Right hindlimb (tissue), 1 donor: Measurements from ENCODE around the gene SH3TC2.
A peak's percentile ranks its signal among the peaks of the same experiment; 100 is the strongest.

ENCODE experiments used
- DNase-seq: peaks from one replicate; pipeline ENCODE4 v3.0.0-alpha.2; 2018

Gene SH3TC2

GRCh38 chr5:149056616-149057165 lies 6.2 kb downstream of the SH3TC2 start:
- DNase-seq, result no peak

- DNase-seq, result no peak
Observed at GRCh38 chr5:149054416-149054815, 8.4 kb downstream of the SH3TC2 start.

- DNase-seq, result peak; percentile 44
Observed at GRCh38 chr5:149053072-149053695, 9.7 kb downstream of the SH3TC2 start.

- DNase-seq, result no peak
Observed at GRCh38 chr5:149049371-149049781, 13.5 kb downstream of the SH3TC2 start.

GRCh38 chr5:149048811-149049210 lies 14.1 kb downstream of the SH3TC2 start:
- no peak for DNase-seq

GRCh38 chr5:149047462-149047861 lies 15.4 kb downstream of the SH3TC2 start:
- DNase-seq, result no peak

- no peak for DNase-seq
Observed at GRCh38 chr5:149046196-149046829, 16.5 kb downstream of the SH3TC2 start.

- no peak for DNase-seq
Observed at GRCh38 chr5:149045089-149045460, 17.8 kb downstream of the SH3TC2 start.

GRCh38 chr5:149044453-149045088 lies 18.3 kb downstream of the SH3TC2 start:
- no peak for DNase-seq

- DNase-seq, result no peak
Observed at GRCh38 chr5:149043641-149044040, 19.2 kb downstream of the SH3TC2 start.

- DNase-seq, result no peak
Observed at GRCh38 chr5:149042865-149043264, 20.0 kb downstream of the SH3TC2 start.

- DNase-seq, result no peak
Observed at GRCh38 chr5:149041242-149041641, 21.6 kb downstream of the SH3TC2 start.

GRCh38 chr5:149040421-149040820 lies 22.4 kb downstream of the SH3TC2 start:
- no peak for DNase-seq

GRCh38 chr5:149039506-149039905 lies 23.4 kb downstream of the SH3TC2 start:
- DNase-seq, result no peak

GRCh38 chr5:149038336-149039080 lies 24.4 kb downstream of the SH3TC2 start:
- no peak for DNase-seq

- DNase-seq, result no peak
Observed at GRCh38 chr5:149037817-149038216, 25.0 kb downstream of the SH3TC2 start.

- DNase-seq, result no peak
Observed at GRCh38 chr5:149036970-149037369, 25.9 kb downstream of the SH3TC2 start.

- no peak for DNase-seq
Observed at GRCh38 chr5:149036168-149036567, 26.7 kb downstream of the SH3TC2 start.

GRCh38 chr5:149035372-149035790 lies 27.5 kb downstream of the SH3TC2 start:
- DNase-seq, result peak; percentile 85

GRCh38 chr5:149030838-149031397 lies 31.9 kb downstream of the SH3TC2 start:
- no peak for DNase-seq

GRCh38 chr5:149030392-149030791 lies 32.5 kb downstream of the SH3TC2 start:
- DNase-seq, result peak; percentile 31

GRCh38 chr5:149028984-149029383 lies 33.9 kb downstream of the SH3TC2 start:
- DNase-seq, result no peak

GRCh38 chr5:149028161-149028560 lies 34.7 kb downstream of the SH3TC2 start:
- no peak for DNase-seq
